Spleen (tissue), 7 donors: ENCODE results near the gene HLA-DMB.

Experiments used
- CTCF ChIP-seq, 11 experiments: fragments of 200-600 bp in 7 of 11; fragments of 450-650 bp in 4 of 11; sonication (generic) in 4 of 11; IDR thresholded peaks in 8 of 11; conservative IDR thresholded peaks in 3 of 11; 1 replicate in 7 of 11; 2 replicates in 4 of 11; pipeline versions ENCODE4 v1.4.0 to v1.8.0; 2016 to 2021; ENCODE audit warnings: antibody characterized with exemption in 11 of 11, inconsistent platforms in 4 of 11, mild to moderate bottlenecking in 1 of 11
- POLR2A ChIP-seq, 3 donors: fragments of 450-650 bp; IDR thresholded peaks; one replicate each; pipeline ENCODE4 v1.5.1; 2017; ENCODE audit warnings: antibody characterized with exemption in 3 of 3, mild to moderate bottlenecking in 1 of 3
- POLR2AphosphoS5 ChIP-seq, 3 donors: sonication (generic); formaldehyde crosslinking; IDR thresholded peaks; one replicate each; pipeline ENCODE4 v1.5.1; 2017; ENCODE audit warnings: antibody characterized with exemption in 3 of 3
- donor health status: DM: no; HTN: no; CAD: no; lungs with moderate emphysema.
- donor health status: DM: no; HTN: no; CAD: no.
- donor health status: DM: no; HTN: no; CAD: no.

GRCh38 chr6:32889533-32889932 is 51.3 kb downstream of the HLA-DMB start:
- TF ChIP-seq CTCF (IDR thresholded peaks at IDR 0.05 in 8 of 11, conservative IDR thresholded peaks at IDR 0.05 in 3 of 11), result no peak
- TF ChIP-seq POLR2A (IDR thresholded peaks at IDR 0.05), result no peak
- no peak for TF ChIP-seq POLR2AphosphoS5 (IDR thresholded peaks at IDR 0.05)
